NCI-H1105 (cell line): Measurements from ENCODE around the gene CYP24A1.

ENCODE experiments used
- DNase-seq: peaks from one replicate; lab custom pipeline; 2025; lab: John Stamatoyannopoulos, UW

Gene CYP24A1

DNA sequence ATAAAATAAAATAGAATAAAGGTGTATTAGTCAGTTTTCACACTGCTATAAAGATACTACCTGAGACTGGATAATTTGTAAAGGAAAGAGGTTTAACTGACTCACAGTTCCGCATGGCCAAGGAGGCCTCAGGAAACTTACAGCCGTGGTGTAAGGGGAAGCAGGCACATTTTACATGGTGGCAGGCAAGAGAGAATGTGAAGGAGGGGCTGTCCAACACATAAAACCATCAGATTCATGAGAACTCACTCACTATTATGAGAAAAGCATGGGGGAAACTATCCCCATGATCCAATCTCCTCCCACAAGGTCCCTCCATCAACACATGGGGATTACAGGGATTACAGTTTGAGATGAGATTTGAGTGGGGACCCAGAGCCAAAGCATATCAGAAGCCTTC lies 62.3 kb downstream of the CYP24A1 start:
- DNase-seq, result no peak

DNA sequence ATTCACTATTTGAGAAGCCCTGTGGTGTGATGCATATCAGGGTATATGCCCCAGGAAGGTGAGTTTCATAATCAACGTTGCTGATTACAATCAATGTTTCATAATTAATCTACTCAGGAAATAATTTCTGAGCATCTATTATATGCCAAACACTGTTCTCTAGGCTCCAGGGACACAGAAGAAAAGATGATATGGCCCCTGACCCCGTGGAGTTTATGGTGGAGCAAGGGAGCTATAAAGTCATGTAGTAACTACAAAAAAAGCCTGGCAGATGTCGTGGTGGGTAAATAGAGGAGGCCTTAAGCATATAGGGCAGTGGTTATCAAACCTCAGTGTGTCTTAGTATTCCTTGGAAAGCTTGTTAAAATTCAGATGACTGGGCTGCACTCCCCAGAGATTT lies 63.3 kb downstream of the CYP24A1 start:
- no peak for DNase-seq

DNA sequence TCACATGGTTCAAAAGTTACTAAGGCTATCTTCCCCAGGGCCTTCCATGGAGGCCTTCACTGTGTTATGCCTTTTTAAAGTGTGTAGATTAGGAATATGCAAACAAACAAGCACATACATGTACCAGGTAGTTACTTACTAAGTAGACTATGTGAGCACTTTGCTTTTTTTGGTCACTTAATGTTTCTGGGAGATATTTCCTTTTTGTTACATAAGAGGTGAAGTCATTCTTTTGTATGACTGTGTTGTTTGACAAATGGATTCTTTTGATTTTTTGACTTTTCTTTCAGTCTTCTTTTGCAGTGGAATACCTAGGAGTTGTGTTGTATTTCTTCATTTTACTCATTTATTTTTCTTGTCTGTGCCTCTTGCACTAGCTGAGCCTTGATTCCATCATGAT lies 63.7 kb downstream of the CYP24A1 start:
- no peak for DNase-seq

DNA sequence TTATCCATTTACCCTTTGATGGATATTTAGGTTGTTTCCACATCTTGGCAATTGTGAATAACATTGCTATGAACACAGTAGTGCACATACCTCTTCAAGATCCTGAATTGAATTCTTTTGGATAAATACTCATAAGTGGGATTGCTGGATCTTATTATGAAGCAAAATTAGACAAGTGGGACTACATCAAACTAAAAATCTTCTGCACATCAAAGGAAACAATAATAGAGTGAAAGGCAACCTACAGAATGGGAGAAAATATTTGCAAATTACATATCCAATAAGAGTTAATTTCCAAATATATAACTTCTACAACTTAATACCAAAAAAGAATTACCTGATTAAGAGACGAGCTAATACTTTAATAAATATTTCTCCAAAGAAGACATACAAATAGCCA lies 65.0 kb downstream of the CYP24A1 start:
- no peak for DNase-seq

DNA sequence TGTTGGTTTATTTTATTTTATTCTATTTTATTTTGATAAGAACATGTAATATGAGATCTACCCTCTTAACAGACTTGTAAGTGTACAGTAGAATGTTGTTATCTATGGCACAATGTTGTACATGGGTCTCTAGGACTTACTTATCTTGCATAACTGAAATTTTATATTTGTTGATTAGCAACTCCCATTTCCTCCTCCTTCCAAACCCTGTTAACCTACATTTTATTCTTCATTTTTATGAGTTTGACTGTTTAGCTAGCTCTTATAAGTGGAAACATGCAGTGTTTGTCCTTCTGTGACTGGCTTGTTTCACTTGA lies 65.5 kb downstream of the CYP24A1 start:
- DNase-seq, result no peak

DNA sequence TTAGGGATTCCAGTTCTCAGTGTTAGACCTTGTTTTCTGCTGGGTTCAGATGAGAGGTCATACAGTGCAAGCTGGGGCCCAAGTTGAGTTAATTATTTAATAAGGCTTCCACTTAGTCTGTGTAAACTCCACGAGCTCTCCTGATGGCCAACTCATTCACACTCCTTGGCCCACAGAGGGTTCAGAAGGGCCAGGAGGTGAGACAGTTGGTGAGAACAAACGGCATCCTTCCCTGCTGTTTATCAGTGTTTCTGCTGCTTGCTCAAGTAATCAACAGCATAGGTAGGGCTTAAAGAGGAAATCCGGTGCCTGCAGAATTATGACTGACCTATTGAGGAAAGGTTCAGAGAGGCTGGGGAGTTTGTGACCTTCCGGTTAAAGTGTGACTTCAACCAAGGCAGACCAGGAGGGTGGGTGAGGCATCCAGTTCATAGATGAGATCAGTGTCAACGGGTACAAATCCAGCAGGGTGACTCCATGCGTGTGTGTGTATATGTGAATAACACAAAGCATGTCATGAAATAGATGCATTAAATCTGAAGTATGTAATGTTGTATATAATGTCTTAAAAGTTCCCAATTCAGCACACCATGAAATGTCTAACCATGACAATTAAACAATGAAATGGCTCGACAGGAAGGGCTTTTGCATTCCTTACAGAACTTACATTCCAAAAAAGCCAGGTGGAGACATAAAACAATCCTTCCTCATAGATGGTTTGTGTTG lies 66.0 kb downstream of the CYP24A1 start:
- no peak for DNase-seq

DNA sequence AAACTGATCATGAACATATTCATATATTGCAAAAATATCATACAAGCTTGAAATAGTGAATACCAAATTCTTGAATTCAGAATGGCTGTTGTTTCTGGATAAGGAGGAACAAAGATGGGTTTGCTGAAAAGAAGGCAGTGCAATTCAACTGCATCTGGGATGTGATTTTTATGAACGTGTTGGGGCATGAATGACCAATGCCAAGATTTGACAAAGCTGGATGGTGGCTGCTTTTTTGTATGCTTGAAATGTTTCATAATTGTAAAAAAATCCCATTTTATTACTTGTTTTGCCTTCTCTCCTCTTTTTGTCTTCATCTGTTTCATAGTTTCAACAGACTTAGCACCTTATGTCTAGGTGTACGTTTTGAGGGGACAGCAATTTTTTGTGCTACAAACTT lies 66.6 kb downstream of the CYP24A1 start:
- no peak for DNase-seq

DNA sequence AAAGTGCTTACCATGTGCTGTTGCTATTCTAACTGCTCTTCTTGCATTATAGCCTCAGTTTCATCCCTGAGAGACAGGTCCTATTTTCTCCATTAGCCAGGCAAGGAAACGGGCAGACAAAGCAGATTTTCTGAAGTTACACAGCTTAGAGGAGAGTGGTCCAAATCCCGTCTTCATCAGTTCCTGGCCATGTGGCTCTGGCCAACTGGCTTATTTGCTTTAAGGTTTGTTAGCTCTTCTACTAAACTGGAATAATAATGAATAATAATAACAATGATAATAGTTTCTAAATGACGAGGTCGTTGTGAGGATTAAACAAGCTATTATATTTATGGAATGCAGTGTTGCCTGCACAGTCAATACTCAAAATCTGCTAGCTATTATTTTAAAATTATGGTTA lies 67.6 kb downstream of the CYP24A1 start:
- no peak for DNase-seq

DNA sequence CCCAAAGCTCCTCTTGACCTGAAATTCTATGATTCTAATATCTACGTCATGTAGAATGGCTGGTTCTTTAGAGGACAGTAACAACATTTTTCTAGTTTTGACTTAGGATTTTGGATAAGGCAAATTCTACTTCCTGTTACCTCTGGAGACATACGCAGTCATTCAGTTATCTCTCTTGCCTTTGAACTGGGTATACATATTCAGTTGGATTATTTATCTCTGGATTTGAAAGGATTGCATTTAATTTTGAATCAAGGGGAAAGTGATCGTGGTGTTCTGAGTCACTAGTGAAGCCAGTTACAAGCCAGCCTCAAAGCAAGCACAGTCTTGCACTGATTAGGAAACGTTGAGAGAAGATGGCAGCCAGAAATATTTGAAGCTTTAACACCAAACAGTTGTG lies 68.1 kb downstream of the CYP24A1 start:
- no peak for DNase-seq

DNA sequence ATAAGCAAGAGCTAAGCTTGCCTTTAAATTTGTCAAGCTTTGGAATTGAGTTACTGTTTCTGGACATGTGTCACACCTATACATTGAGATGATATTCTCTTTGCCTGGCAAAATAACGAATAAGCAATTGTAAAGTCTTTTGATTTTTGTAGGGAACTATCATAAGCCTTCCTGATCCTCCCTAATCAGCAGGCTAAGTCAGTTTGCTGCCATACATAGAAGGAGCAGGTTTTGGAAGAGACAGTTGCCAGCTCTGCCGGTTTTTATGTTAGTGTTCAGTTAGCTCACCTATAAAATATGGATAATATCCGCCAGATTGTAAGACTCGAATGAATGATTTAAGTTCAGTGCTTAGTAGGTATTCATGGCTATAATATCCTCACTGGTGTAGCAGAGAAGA lies 69.0 kb downstream of the CYP24A1 start:
- no peak for DNase-seq

DNA sequence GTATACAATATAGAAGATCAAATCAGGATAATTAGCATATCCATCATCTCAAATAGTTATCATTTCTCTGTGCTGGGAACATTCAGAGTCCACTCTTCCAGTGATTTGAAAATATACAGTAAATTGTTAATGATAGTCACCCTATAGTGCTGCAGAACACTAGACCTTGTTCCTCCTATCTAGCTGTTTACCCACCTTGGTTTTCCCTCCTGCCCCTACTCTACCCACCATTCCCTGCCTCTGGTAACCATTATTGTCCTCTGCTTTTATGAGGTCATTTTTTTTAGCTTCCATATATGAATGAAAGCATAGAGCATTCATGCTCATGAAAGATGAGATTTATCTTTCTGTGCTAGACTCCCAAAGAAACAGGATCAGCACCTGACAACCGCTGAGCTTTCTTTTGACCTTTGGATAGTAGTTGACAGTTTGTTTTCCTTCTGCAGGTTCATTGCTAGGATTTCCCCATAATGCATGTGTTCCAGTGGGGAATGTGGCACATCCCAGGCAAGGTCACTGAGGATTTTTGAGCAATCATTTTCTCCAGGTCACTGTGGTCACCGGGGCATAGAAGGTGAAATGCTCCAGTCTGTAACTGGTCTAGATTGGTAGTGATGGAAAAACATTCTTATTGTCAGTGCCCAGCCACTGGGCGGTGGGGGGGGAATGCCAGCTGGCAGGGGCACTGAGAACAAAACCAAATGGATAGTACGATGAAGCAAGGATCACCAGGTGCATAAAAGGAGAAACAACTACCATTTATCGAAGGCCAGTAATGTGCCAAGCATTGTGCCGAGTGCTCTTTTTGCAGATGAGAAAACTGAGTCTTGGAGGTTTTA lies 69.8 kb downstream of the CYP24A1 start:
- DNase-seq, result no peak
